HCT116 (cell line): Measurements from ENCODE around the gene ACADS.

Experiments used
- CBX3 ChIP-seq: IDR thresholded peaks from 2 replicates; pipeline ENCODE4 v1.6.1; 2012; ENCODE audit warnings: low read depth
- CEBPB ChIP-seq: IDR thresholded peaks from 2 replicates; pipeline ENCODE4 v1.6.1; 2012; ENCODE audit warnings: low read depth
- ELF1 ChIP-seq: IDR thresholded peaks from 2 replicates; pipeline ENCODE4 v1.6.1; 2012; ENCODE audit warnings: low read depth, borderline replicate concordance
- EZH2 ChIP-seq: fragments of 200-600 bp; sonication (generic); IDR thresholded peaks from 2 replicates; pipeline ENCODE4 v1.6.1; 2017; ENCODE audit warnings: antibody characterized with exemption, mixed run types
- EZH2phosphoT487 ChIP-seq: fragments of 200-600 bp; IDR thresholded peaks from 2 replicates; pipeline ENCODE4 v1.6.1; 2018; ENCODE audit warnings: antibody characterized with exemption, borderline replicate concordance
- POLR2A ChIP-seq: IDR thresholded peaks from 2 replicates; pipeline ENCODE4 v1.7.0; 2011; ENCODE audit warnings: borderline replicate concordance; ENCODE audit not compliant: insufficient read depth, insufficient read length; ENCODE audit errors: extremely low read depth
- POLR2AphosphoS5 ChIP-seq: IDR thresholded peaks from 2 replicates; pipeline ENCODE4 v1.6.1; 2011; ENCODE audit warnings: mild to moderate bottlenecking, low read depth, low read length, moderate library complexity
- RAD21 ChIP-seq: IDR thresholded peaks from 2 replicates; pipeline ENCODE4 v1.6.1; 2012; ENCODE audit warnings: low read depth, mild to moderate bottlenecking
- SIN3A ChIP-seq: IDR thresholded peaks from 2 replicates; pipeline ENCODE4 v1.6.1; 2012; ENCODE audit warnings: low read depth
- SRF ChIP-seq: IDR thresholded peaks from 2 replicates; pipeline ENCODE4 v1.6.1; 2012; ENCODE audit warnings: low read depth
- YY1 ChIP-seq: IDR thresholded peaks from 2 replicates; pipeline ENCODE4 v1.6.1; 2011; ENCODE audit warnings: low read length, low read depth, moderate library complexity, mild to moderate bottlenecking; ENCODE audit not compliant: insufficient replicate concordance; ENCODE audit errors: extremely low read depth
- TF ChIP-seq, protein P1 (sequence below), 3 experiments: fragments of 200-600 bp in 1 of 3; sonication (generic) in 1 of 3; IDR thresholded peaks in 2 of 3; conservative IDR thresholded peaks in 1 of 3; 2 replicates each; pipeline ENCODE4 v1.5.1; 2012 to 2017; ENCODE audit warnings: low read depth in 2 of 3, low read length in 2 of 3, antibody characterized with exemption in 1 of 3, borderline replicate concordance in 1 of 3, control low read depth in 1 of 3, mild to moderate bottlenecking in 1 of 3, mixed read lengths in 1 of 3, mixed run types in 1 of 3, moderate library complexity in 1 of 3; ENCODE audit not compliant: insufficient read depth in 1 of 3
- TF ChIP-seq, protein P2 (sequence below): IDR thresholded peaks from 2 replicates; pipeline ENCODE4 v1.6.1; 2011; ENCODE audit warnings: mild to moderate bottlenecking, low read length, moderate library complexity; ENCODE audit not compliant: insufficient replicate concordance; ENCODE audit errors: extremely low read depth
- TF ChIP-seq, protein P3 (sequence below): IDR thresholded peaks from 2 replicates; pipeline ENCODE4 v1.6.1; 2012; ENCODE audit warnings: low read depth

DNA sequence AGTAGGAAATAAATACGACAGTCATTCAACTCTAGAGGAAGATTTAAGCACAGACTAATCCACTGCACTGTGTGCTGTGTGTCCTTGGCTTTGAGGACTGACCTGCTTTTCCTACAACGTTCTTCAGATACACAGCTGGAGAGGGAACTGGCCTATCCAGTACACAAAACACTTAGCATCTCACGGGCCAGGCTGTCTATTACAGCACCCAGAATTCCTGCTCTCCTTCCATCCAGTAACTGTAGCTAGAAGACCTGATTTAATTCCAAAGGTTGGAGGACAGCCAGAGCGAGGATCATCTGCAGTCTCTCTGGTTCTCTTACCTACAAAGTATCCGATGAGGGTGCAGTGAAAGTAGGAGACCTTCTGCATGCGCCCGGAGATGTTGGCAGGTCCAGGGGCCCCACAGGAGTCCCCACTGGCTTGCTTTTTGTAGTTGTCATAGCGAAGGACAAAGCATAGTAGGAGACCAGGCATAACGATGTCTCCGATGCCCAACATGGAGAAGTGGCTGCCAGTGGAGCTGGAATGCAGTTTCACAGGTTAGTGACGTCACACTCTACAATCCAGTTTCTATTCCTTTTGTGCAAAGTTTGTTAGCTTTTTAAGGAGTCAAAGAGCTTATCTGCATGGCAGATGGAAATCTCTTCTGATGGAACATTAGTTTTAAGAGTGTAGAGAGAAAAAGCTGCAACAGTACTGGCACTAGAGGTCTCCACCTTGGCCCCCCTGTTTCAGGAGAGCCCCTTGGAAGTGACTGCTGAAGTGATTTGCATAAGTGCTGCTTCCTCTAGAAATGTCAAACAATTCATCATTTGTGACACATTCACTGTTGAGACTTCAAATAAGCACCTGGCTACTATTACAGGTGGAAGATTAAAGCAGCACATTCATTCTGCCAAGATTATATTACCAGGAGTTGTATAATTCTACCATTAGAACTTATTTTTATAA is 41.7 kb downstream of the ACADS start:
- TF ChIP-seq RAD21: no peak
- TF ChIP-seq, protein P1, sequence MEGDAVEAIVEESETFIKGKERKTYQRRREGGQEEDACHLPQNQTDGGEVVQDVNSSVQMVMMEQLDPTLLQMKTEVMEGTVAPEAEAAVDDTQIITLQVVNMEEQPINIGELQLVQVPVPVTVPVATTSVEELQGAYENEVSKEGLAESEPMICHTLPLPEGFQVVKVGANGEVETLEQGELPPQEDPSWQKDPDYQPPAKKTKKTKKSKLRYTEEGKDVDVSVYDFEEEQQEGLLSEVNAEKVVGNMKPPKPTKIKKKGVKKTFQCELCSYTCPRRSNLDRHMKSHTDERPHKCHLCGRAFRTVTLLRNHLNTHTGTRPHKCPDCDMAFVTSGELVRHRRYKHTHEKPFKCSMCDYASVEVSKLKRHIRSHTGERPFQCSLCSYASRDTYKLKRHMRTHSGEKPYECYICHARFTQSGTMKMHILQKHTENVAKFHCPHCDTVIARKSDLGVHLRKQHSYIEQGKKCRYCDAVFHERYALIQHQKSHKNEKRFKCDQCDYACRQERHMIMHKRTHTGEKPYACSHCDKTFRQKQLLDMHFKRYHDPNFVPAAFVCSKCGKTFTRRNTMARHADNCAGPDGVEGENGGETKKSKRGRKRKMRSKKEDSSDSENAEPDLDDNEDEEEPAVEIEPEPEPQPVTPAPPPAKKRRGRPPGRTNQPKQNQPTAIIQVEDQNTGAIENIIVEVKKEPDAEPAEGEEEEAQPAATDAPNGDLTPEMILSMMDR (IDR thresholded peaks at IDR 0.05 in 2 of 3, conservative IDR thresholded peaks at IDR 0.05 in 1 of 3; ENCODE audit: borderline replicate concordance in 1 of 3, insufficient read depth in 1 of 3, low read depth in 2 of 3, low read length in 2 of 3): no peak
- TF ChIP-seq, protein P2, sequence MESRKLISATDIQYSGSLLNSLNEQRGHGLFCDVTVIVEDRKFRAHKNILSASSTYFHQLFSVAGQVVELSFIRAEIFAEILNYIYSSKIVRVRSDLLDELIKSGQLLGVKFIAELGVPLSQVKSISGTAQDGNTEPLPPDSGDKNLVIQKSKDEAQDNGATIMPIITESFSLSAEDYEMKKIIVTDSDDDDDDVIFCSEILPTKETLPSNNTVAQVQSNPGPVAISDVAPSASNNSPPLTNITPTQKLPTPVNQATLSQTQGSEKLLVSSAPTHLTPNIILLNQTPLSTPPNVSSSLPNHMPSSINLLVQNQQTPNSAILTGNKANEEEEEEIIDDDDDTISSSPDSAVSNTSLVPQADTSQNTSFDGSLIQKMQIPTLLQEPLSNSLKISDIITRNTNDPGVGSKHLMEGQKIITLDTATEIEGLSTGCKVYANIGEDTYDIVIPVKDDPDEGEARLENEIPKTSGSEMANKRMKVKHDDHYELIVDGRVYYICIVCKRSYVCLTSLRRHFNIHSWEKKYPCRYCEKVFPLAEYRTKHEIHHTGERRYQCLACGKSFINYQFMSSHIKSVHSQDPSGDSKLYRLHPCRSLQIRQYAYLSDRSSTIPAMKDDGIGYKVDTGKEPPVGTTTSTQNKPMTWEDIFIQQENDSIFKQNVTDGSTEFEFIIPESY: no peak
- TF ChIP-seq SIN3A: no peak
- TF ChIP-seq POLR2A: no peak
- TF ChIP-seq SRF: no peak
- no peak for TF ChIP-seq CBX3
- no peak for TF ChIP-seq EZH2
- TF ChIP-seq EZH2phosphoT487: no peak
- TF ChIP-seq CEBPB: no peak
- no peak for TF ChIP-seq YY1
- TF ChIP-seq, protein P3, sequence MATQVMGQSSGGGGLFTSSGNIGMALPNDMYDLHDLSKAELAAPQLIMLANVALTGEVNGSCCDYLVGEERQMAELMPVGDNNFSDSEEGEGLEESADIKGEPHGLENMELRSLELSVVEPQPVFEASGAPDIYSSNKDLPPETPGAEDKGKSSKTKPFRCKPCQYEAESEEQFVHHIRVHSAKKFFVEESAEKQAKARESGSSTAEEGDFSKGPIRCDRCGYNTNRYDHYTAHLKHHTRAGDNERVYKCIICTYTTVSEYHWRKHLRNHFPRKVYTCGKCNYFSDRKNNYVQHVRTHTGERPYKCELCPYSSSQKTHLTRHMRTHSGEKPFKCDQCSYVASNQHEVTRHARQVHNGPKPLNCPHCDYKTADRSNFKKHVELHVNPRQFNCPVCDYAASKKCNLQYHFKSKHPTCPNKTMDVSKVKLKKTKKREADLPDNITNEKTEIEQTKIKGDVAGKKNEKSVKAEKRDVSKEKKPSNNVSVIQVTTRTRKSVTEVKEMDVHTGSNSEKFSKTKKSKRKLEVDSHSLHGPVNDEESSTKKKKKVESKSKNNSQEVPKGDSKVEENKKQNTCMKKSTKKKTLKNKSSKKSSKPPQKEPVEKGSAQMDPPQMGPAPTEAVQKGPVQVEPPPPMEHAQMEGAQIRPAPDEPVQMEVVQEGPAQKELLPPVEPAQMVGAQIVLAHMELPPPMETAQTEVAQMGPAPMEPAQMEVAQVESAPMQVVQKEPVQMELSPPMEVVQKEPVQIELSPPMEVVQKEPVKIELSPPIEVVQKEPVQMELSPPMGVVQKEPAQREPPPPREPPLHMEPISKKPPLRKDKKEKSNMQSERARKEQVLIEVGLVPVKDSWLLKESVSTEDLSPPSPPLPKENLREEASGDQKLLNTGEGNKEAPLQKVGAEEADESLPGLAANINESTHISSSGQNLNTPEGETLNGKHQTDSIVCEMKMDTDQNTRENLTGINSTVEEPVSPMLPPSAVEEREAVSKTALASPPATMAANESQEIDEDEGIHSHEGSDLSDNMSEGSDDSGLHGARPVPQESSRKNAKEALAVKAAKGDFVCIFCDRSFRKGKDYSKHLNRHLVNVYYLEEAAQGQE: no peak
- no peak for TF ChIP-seq ELF1
- no peak for TF ChIP-seq POLR2AphosphoS5
